Loucy (cell line): Measurements from ENCODE around the gene MATN4.

Experiments
- CTCF ChIP-seq: fragments of 200-600 bp; sonication (generic); conservative IDR thresholded peaks from 2 replicates; pipeline ENCODE4 v1.5.1; 2014; ENCODE audit warnings: mild to moderate bottlenecking, antibody characterized with exemption, low read length
- EZH2phosphoT487 ChIP-seq: fragments of 200-600 bp; IDR thresholded peaks from 2 replicates; pipeline ENCODE4 v1.6.1; 2018; ENCODE audit warnings: antibody characterized with exemption, mild to moderate bottlenecking, moderate library complexity, borderline replicate concordance

- TF ChIP-seq CTCF (no peak), EZH2phosphoT487 (no peak)
Observed at GRCh38 chr20:45282700-45283550, 25.2 kb downstream of the MATN4 start.
